Astrocyte (in vitro differentiated cells and primary cell): ENCODE measurements around the gene TMEM127. TPM values are rescaled to one million over a fixed set of nuclear protein-coding genes. Genes with fewer than 3 reads are reported as not detected.

ENCODE experiments used
- DNase-seq: peaks from one replicate; pipeline ENCODE4 v3.0.0-alpha.2; 2010; ENCODE audit warnings: low read depth
- FAIRE-seq: peaks from 2 replicates; lab custom pipeline; 2011; peaks lifted over from hg19 to GRCh38; lab: Jason Lieb, UNC
- H2AFZ ChIP-seq: 2 replicates; pipeline ENCODE4 v1.6.0; 2012; ENCODE audit warnings: low read depth, low read length, inconsistent platforms
- H3K27ac ChIP-seq: 2 replicates; pipeline ENCODE4 v1.5.1; 2011; ENCODE audit warnings: low read depth, low read length, inconsistent platforms
- H3K27me3 ChIP-seq: 2 replicates; pipeline ENCODE4 v1.6.0; 2011; ENCODE audit warnings: low read length, inconsistent platforms; ENCODE audit not compliant: insufficient read depth
- H3K36me3 ChIP-seq: 2 replicates; pipeline ENCODE4 v1.5.1; 2011; ENCODE audit warnings: low read length, inconsistent platforms; ENCODE audit not compliant: insufficient read depth
- H3K4me1 ChIP-seq: 2 replicates; pipeline ENCODE4 v1.5.1; 2011; ENCODE audit warnings: low read length, inconsistent platforms; ENCODE audit not compliant: insufficient read depth
- H3K4me2 ChIP-seq: 2 replicates; pipeline ENCODE4 v1.6.0; 2012; ENCODE audit warnings: low read length, inconsistent platforms
- H3K4me3 ChIP-seq: 2 replicates; pipeline ENCODE4 v1.5.1; 2011; ENCODE audit warnings: low read depth, mild to moderate bottlenecking, low read length, inconsistent platforms; ENCODE audit not compliant: insufficient read depth
- H3K79me2 ChIP-seq: 2 replicates; pipeline ENCODE4 v1.6.0; 2012; ENCODE audit warnings: mild to moderate bottlenecking, low read length, inconsistent platforms; ENCODE audit not compliant: insufficient read depth
- H3K9ac ChIP-seq: 2 replicates; pipeline ENCODE4 v1.6.0; 2012; ENCODE audit warnings: mild to moderate bottlenecking, low read length, inconsistent platforms
- H3K9me3 ChIP-seq: 2 replicates; pipeline ENCODE4 v1.5.1; 2012; ENCODE audit warnings: low read depth, mild to moderate bottlenecking, low read length, inconsistent platforms; ENCODE audit not compliant: insufficient read depth
- H4K20me1 ChIP-seq: 2 replicates; pipeline ENCODE4 v1.6.0; 2012; ENCODE audit warnings: low read length, inconsistent platforms; ENCODE audit not compliant: insufficient read depth
- H3K27ac Mint-ChIP-seq: one replicate; pipeline ENCODE4 v1.8.0; 2021; ENCODE audit warnings: mild to moderate bottlenecking, mixed read lengths; ENCODE audit not compliant: unreplicated experiment
- H3K27me3 Mint-ChIP-seq: one replicate; pipeline ENCODE4 v1.8.0; 2021; ENCODE audit warnings: low read depth, mixed read lengths; ENCODE audit not compliant: unreplicated experiment
- H3K36me3 Mint-ChIP-seq: one replicate; pipeline ENCODE4 v1.8.0; 2021; ENCODE audit warnings: low read depth, mixed read lengths; ENCODE audit not compliant: unreplicated experiment
- H3K4me1 Mint-ChIP-seq: one replicate; pipeline ENCODE4 v1.8.0; 2021; ENCODE audit warnings: low read depth, mixed read lengths; ENCODE audit not compliant: unreplicated experiment
- H3K4me3 Mint-ChIP-seq: one replicate; pipeline ENCODE4 v1.8.0; 2021; ENCODE audit warnings: mild to moderate bottlenecking, moderate library complexity, mixed read lengths; ENCODE audit not compliant: unreplicated experiment
- H3K9me3 Mint-ChIP-seq: one replicate; pipeline ENCODE4 v1.8.0; 2021; ENCODE audit warnings: mild to moderate bottlenecking, mixed read lengths; ENCODE audit not compliant: unreplicated experiment
- EZH2 ChIP-seq: IDR thresholded peaks from 2 replicates; pipeline ENCODE4 v1.6.1; 2012; ENCODE audit warnings: mild to moderate bottlenecking, low read length, inconsistent platforms; ENCODE audit not compliant: insufficient read depth
- total RNA-seq: library from RNA; stranded (reverse); gene quantifications from 2 replicates; pipeline ENCODE4 v1.2.1, GENCODE V29; 2021
- TF ChIP-seq, protein P1 (sequence below): IDR thresholded peaks from 2 replicates; pipeline ENCODE4 v1.5.1; 2011; ENCODE audit warnings: low read depth, mild to moderate bottlenecking, inconsistent platforms, low read length, moderate library complexity; ENCODE audit not compliant: insufficient read depth

The TMEM127 gene
- total RNA-seq, 1 donor from 2014 or later = 41.7 TPM

GRCh38 chr2:96247009-96247408, 18.8 kb downstream of the TMEM127 start:
- no peak overlapping the region for H3K4me3 ChIP-seq
- H3K79me2 ChIP-seq = no peaks in the 10 kb centered on the region
- peaks cover 6% of the 10 kb centered on the region for H3K36me3 Mint-ChIP-seq
- FAIRE-seq (no peak), DNase-seq (no peak)
- no peaks in the 10 kb centered on the region for H3K27me3 ChIP-seq
- H3K27ac Mint-ChIP-seq = no peak overlapping the region
- H3K4me1 ChIP-seq = peaks cover 20% of the 10 kb centered on the region
- peaks cover 2% of the 10 kb centered on the region for H4K20me1 ChIP-seq
- TF ChIP-seq, protein P1, sequence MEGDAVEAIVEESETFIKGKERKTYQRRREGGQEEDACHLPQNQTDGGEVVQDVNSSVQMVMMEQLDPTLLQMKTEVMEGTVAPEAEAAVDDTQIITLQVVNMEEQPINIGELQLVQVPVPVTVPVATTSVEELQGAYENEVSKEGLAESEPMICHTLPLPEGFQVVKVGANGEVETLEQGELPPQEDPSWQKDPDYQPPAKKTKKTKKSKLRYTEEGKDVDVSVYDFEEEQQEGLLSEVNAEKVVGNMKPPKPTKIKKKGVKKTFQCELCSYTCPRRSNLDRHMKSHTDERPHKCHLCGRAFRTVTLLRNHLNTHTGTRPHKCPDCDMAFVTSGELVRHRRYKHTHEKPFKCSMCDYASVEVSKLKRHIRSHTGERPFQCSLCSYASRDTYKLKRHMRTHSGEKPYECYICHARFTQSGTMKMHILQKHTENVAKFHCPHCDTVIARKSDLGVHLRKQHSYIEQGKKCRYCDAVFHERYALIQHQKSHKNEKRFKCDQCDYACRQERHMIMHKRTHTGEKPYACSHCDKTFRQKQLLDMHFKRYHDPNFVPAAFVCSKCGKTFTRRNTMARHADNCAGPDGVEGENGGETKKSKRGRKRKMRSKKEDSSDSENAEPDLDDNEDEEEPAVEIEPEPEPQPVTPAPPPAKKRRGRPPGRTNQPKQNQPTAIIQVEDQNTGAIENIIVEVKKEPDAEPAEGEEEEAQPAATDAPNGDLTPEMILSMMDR = no peak
- no peak for TF ChIP-seq EZH2
- no peak overlapping the region for H3K4me3 Mint-ChIP-seq
- no peak overlapping the region for H3K9ac ChIP-seq
- H3K4me2 ChIP-seq = no peak overlapping the region
- H3K4me1 Mint-ChIP-seq = peaks cover 18% of the 10 kb centered on the region
- no peaks in the 10 kb centered on the region for H3K9me3 Mint-ChIP-seq
- H2AFZ ChIP-seq = no peak overlapping the region
- no peaks in the 10 kb centered on the region for H3K27me3 Mint-ChIP-seq
- H3K9me3 ChIP-seq = no peaks in the 10 kb centered on the region
- H3K36me3 ChIP-seq = peaks cover 5% of the 10 kb centered on the region
- H3K27ac ChIP-seq = no peak overlapping the region

- Histone ChIP-seq H2AFZ (no peak overlapping the region), H3K27ac (no peak overlapping the region), H3K79me2 (no peaks in the 10 kb centered on the region), H3K9me3 (no peaks in the 10 kb centered on the region), H3K27me3 (no peaks in the 10 kb centered on the region), H3K4me2 (no peak overlapping the region), H4K20me1 (no peaks in the 10 kb centered on the region), H3K36me3 (peaks cover 5% of the 10 kb centered on the region), H3K4me3 (no peak overlapping the region), H3K4me1 (peaks cover 16% of the 10 kb centered on the region), H3K9ac (no peak overlapping the region)
- Mint-ChIP-seq H3K27me3 (no peaks in the 10 kb centered on the region), H3K9me3 (no peaks in the 10 kb centered on the region), H3K36me3 (peaks cover 6% of the 10 kb centered on the region), H3K27ac (peak overlapping the region; percentile 55), H3K4me3 (no peak overlapping the region), H3K4me1 (peaks cover 14% of the 10 kb centered on the region)
- FAIRE-seq (no peak), DNase-seq (peak; percentile 49)
- TF ChIP-seq, protein P1 = no peak
- no peak for TF ChIP-seq EZH2
Observed at GRCh38 chr2:96245609-96246390, 20.0 kb downstream of the TMEM127 start.

- TF ChIP-seq EZH2 = no peak
- TF ChIP-seq, protein P1 = no peak
- peaks cover 10% of the 10 kb centered on the region for H3K4me1 Mint-ChIP-seq
- H3K4me3 Mint-ChIP-seq = no peak overlapping the region
Observed at GRCh38 chr2:96243843-96244242, 22.0 kb downstream of the TMEM127 start.

More at GRCh38 chr2:96243843-96244242, 22.0 kb downstream of the TMEM127 start:
- no peak overlapping the region for H3K4me2 ChIP-seq
- DNase-seq = no peak
- H3K36me3 ChIP-seq = no peaks in the 10 kb centered on the region
- no peak overlapping the region for H3K9ac ChIP-seq
- H3K9me3 ChIP-seq = no peaks in the 10 kb centered on the region
- no peak overlapping the region for H3K27ac ChIP-seq
- no peaks in the 10 kb centered on the region for H3K27me3 Mint-ChIP-seq
- no peaks in the 10 kb centered on the region for H4K20me1 ChIP-seq
- H2AFZ ChIP-seq = no peak overlapping the region
- H3K9me3 Mint-ChIP-seq = no peaks in the 10 kb centered on the region
- H3K79me2 ChIP-seq = no peaks in the 10 kb centered on the region
- no peak overlapping the region for H3K27ac Mint-ChIP-seq
- no peak for FAIRE-seq
- H3K4me1 ChIP-seq = peaks cover 16% of the 10 kb centered on the region
- no peak overlapping the region for H3K4me3 ChIP-seq
- H3K27me3 ChIP-seq = no peaks in the 10 kb centered on the region
- peaks cover 6% of the 10 kb centered on the region for H3K36me3 Mint-ChIP-seq
